Activated T-helper 2 cell treated with anti-CD3 and anti-CD28 coated beads, Interferon-gamma antibody, Interleukin-2, Interleukin-4, amounts not matched to agents 10 μg/mL and 5 μg/mL and 100 μg/mL, durations not matched to agents 14 hours and 24 hours and 36 hours (primary cell): ENCODE measurements around the gene DAZAP1. TPM values are rescaled to one million over a fixed set of nuclear protein-coding genes. Genes with fewer than 3 reads are reported as not detected.

Experiments used
- DNase-seq: peaks from one replicate; pipeline ENCODE4 v3.0.0; 2021; ENCODE audit warnings: low spot score
- H3K27ac Mint-ChIP-seq: one replicate; pipeline ENCODE4 v1.8.0; 2021; ENCODE audit warnings: mixed read lengths
- H3K27me3 Mint-ChIP-seq: one replicate; pipeline ENCODE4 v1.8.0; 2021; ENCODE audit warnings: low read depth, mixed read lengths
- H3K36me3 Mint-ChIP-seq: one replicate; pipeline ENCODE4 v1.8.0; 2021; ENCODE audit warnings: low read depth, mixed read lengths
- H3K4me1 Mint-ChIP-seq: one replicate; pipeline ENCODE4 v1.8.0; 2021; ENCODE audit warnings: low read depth, mixed read lengths
- H3K4me3 Mint-ChIP-seq: one replicate; pipeline ENCODE4 v1.8.0; 2021; ENCODE audit warnings: low read depth, mild to moderate bottlenecking, moderate library complexity, mixed read lengths
- H3K9me3 Mint-ChIP-seq: one replicate; pipeline ENCODE4 v1.8.0; 2021; ENCODE audit warnings: mixed read lengths
- intact Hi-C: fragments of 100-400 bp; cut with micrococcal nuclease; formaldehyde crosslinking; loops from one replicate; pipeline ENCODE4 v1.15.1; 2023
- total RNA-seq: library from RNA; stranded (reverse); gene quantifications from 2 replicates; pipeline ENCODE4 v1.2.3, GENCODE V29; 2022

The DAZAP1 gene
- total RNA-seq, 1 donor from 2014 or later = 290 TPM

DNA sequence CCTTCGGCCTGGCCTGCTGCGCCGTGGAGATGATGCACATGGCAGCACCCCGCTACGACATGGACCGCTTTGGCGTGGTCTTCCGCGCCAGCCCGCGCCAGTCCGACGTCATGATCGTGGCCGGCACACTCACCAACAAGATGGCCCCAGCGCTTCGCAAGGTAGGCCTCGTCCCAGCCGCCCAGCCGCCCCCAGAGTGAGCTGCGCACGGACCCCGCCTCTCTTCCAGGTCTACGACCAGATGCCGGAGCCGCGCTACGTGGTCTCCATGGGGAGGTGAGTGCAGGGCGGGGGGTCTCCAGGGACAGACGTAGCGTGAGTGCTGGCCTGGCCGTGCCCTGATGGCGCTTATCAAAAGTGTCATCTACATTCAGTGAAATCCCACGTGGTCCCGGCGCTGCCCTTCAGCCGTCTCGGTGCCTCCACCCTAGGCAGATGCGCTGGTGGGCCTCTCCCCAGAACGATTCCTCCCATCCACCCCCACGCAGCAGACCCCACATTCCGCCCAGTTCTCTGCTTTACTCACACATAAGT is 16.4 kb upstream of the DAZAP1 start:
- DNase-seq = no peak
- intact Hi-C loops = no loop called here
- Mint-ChIP-seq H3K27ac (no peak overlapping the region), H3K27me3 (no peaks in the 10 kb centered on the region), H3K4me1 (peaks cover 2% of the 10 kb centered on the region), H3K4me3 (no peak overlapping the region), H3K9me3 (no peaks in the 10 kb centered on the region), H3K36me3 (peaks cover 33% of the 10 kb centered on the region)

DNA sequence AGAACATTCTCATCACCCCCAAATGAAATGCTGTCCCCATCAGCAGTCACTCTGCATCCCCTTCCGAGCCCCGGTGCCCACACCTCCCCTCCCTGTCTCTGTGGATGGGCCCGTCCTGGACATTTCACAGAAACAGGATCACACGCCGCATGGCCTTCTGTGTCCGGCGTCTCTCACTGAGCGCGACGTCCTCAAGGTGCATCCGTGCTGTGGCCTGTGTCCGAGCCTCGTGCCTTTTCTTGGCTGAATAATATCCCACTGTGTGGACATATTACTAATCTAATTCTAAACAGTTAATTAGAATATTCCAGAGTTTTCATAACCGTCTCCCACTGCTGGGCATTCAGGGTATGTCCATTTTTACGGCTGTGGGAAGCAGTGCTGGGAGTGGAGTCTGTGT is 15.0 kb upstream of the DAZAP1 start:
- Mint-ChIP-seq H3K9me3 (no peaks in the 10 kb centered on the region), H3K27me3 (no peaks in the 10 kb centered on the region), H3K36me3 (peaks cover 33% of the 10 kb centered on the region), H3K4me1 (no peaks in the 10 kb centered on the region), H3K27ac (no peak overlapping the region), H3K4me3 (no peak overlapping the region)
- intact Hi-C loops = no loop called here
- DNase-seq = no peak

DNA sequence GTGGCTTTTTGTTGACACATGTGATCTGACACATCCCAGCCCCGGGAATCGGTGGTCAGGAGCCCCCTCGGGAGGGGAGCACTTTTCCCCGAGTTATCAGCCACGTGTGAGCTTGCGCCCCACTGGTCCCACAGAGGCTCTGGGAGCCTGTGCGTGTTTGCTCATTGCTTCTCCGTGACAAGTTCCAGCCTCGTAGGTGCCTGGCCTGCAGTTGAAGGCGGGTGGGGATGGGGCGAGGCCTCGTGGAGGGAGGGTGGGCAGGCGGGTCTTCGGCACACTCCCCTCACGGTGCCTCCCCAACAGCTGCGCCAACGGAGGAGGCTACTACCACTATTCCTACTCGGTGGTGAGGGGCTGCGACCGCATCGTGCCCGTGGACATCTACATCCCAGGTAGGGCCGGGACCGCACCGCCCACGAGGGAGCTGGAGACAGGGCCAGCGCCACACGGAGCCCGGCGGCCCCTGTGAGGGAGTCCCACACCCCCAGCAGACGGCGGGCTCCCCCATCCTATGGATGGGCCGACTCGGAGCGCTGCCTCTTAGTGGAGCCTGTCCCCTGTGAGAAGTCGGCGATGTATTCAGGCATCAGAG is 14.4 kb upstream of the DAZAP1 start:
- peaks cover 32% of the 10 kb centered on the region for H3K36me3 Mint-ChIP-seq
- no peak for DNase-seq
- intact Hi-C loops = no loop called here
- no peaks in the 10 kb centered on the region for H3K27me3 Mint-ChIP-seq
- no peak overlapping the region for H3K27ac Mint-ChIP-seq
- no peaks in the 10 kb centered on the region for H3K9me3 Mint-ChIP-seq
- H3K4me3 Mint-ChIP-seq = no peak overlapping the region
- no peaks in the 10 kb centered on the region for H3K4me1 Mint-ChIP-seq

DNA sequence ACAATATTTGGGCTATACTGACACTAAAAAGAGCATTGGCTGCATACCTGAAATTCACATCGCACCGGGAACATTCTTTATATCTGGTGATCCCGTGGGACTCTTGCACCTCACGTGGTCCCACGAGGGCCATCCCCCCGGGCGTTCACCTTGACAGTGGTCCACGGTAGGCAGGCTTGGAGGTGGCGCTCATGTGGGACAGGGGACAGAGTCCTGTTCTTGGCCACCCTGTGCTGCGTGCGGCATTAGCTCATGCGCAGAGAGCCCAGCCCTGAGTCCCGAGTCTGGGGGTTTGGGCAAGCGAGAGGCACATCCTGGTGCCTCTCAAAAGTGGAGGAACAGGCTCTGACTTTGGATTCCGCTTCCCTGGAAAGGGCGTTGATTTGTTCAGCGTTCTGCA is 13.5 kb upstream of the DAZAP1 start:
- Mint-ChIP-seq H3K4me1 (no peaks in the 10 kb centered on the region), H3K27me3 (no peaks in the 10 kb centered on the region), H3K9me3 (no peaks in the 10 kb centered on the region), H3K36me3 (peaks cover 27% of the 10 kb centered on the region), H3K27ac (no peak overlapping the region), H3K4me3 (no peak overlapping the region)
- no peak for DNase-seq
- intact Hi-C loops = no loop called here

DNA sequence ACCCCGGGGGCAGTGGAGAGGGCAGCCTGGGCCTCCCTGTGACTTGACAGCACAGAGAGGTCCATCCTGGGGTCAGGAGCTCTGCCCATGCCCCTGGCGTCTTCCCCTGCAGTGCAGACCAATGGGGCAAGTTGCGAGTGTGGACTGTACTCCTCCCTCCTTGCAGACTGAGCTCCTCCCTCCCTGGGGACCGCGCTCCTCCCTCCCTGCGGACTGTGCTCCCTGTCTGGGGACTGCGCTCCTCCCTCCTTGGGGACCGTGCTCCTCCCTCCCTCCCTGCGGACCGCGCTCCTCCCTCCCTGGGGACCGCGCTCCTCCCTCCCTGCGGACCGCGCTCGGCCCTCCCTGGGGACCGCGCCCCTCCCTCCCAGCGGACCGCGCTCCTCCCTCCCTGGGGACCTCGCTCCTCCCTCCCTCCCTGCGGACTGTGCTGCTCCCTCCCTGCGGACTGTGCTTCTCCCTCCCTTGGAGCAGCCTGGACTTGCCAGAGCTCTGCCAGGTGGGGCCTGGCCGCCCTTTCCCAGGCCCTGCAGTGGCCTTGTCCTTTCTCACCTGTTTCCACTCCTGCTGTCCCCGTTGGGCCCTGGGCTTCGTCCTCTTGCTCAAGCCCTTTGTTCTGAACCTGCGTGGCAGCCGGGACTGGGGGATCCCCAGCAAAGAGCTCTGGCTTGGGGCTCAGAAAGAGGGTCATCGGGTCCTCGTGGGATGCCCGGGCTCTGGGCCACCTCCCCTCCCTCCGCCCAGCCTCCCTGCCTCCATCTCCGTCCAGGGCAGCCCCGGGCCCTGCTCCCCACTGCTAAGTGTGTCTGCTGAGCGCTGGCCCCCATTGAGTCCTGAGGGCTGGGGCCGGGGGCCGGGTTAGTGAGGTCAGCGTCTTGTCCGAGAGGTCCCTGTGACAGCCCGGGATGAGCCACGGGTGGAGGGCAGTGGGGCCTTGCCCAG is 12.9 kb upstream of the DAZAP1 start:
- Mint-ChIP-seq H3K27ac (no peak overlapping the region), H3K9me3 (no peaks in the 10 kb centered on the region), H3K4me1 (no peaks in the 10 kb centered on the region), H3K36me3 (peaks cover 20% of the 10 kb centered on the region), H3K27me3 (no peaks in the 10 kb centered on the region), H3K4me3 (no peak overlapping the region)
- intact Hi-C loops = no loop called here
- no peak for DNase-seq

DNA sequence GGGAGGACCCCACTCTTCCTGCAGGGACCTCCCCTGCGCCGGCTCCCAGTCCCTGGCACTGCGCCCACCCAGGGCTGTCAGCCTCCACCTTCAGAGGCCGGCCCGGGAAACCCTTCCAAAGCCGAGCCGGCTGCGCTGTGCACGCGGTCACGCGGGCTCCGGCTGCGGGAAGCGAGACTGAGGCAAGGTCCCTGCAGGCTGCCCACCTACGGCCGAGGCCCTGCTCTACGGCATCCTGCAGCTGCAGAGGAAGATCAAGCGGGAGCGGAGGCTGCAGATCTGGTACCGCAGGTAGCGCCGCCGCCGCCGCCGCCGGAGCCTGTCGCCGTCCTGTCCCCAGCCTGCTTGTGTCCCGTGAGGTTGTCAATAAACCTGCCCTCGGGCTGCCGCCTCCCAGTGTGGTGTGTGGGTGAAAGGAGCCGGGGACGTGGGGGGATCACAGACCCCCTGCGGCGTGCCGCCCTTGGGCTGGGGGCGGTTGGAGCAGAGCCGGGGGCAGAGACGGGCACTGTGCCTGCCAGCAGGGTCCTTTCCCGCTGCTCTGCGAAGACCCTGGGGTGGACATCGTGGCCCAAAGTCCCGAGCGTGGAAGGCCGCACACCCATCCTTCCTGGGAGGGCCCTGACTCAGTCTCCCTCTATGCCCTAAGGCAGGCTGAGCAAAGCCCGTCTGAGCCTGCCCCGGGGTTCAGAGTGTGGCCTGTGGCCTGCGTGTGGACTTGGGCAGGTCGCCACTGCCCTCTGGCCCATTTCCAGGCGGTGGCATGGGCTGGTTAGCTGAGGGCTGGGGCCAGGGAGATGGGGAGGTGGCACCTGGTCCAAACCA is 12.0 kb upstream of the DAZAP1 start:
- H3K36me3 Mint-ChIP-seq = peaks cover 13% of the 10 kb centered on the region
- no peak overlapping the region for H3K27ac Mint-ChIP-seq
- no peak overlapping the region for H3K4me3 Mint-ChIP-seq
- no peaks in the 10 kb centered on the region for H3K4me1 Mint-ChIP-seq
- intact Hi-C loops = no loop called here
- DNase-seq = no peak
- no peaks in the 10 kb centered on the region for H3K27me3 Mint-ChIP-seq
- H3K9me3 Mint-ChIP-seq = no peaks in the 10 kb centered on the region

DNA sequence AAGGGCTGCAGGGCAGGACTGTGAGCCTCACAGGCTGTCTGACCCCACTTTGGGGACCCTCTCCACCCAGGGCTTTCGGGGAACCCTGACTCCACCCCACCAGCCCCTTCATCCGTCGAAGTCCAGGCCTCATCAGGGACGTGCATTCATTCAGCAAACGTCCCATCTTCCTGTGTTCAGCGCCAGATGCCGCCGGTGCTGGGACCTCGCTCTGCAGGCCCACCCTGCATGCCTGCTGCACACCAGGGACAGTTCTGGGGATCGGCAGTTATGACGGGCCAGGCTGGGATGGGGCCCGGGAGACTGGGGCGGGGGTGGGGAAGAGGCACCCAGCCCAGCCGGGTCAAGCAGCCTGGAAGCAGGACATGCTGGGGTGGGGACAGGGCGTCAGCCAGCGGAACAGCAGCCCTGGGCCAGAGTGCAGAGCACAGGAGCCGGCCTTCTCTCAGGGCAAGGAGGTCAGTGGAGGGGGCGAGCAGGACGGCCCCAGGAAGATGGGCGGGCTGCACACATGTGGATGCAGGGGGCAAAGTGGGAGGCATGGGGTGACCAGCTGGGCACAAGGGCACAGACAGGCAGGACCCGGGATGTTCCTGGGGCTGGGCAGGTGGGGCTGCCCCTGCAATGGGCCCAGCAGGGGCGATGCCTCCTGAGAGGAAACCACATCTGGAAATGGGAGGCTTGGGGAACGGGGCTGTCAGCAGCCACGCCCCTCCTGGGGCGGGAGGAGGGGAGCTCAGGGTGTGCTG is 11.2 kb upstream of the DAZAP1 start:
- Mint-ChIP-seq H3K27me3 (no peaks in the 10 kb centered on the region), H3K27ac (no peak overlapping the region), H3K4me3 (no peak overlapping the region), H3K4me1 (no peaks in the 10 kb centered on the region), H3K9me3 (no peaks in the 10 kb centered on the region), H3K36me3 (peaks cover 7% of the 10 kb centered on the region)
- intact Hi-C loops = no loop called here
- DNase-seq = no peak

DNA sequence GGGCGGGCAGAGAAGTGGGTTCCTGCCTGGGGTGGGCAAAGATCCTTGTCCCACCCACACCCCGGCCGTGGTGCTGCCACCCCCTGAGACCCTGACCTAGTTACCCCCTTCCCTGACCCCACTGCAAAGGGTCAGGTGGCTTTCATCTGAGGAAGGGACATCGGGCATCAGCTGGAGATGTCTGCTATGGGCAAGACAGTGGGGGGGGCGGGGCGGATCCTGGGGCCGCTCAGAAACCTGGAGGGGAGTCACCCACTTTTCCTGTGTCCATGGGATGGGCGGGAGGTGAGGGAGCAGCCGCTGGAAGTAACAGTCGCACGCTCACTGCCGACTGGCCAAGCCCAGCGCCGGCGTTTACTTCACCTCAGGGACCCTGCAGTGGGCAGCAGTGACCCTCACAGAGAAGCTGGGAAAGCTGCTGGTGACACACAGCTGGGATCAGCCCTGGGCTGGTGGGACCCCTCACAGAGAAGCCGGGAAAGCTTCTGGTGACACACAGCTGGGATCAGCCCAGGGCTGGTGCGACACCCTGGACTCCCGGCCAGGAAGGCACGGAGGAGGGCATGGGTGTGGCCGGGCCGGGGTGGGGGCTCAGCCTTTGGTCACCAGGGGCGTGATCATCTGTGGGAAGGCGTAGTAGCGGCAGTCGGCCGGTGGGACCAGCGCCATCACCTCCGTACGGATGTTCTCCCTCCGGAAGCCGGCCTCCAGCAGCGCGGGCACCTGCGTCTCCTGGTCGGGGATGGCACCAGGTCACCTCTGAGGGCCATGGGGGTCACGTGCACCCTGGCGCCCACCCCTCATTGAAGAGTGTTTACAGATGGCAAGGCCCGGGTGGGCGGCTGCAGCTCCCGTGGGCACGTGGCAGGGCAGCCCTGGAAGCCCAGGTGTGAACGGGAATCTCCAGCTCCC is 10.4 kb upstream of the DAZAP1 start:
- Mint-ChIP-seq H3K27me3 (no peaks in the 10 kb centered on the region), H3K27ac (no peak overlapping the region), H3K4me1 (no peaks in the 10 kb centered on the region), H3K36me3 (peaks cover 5% of the 10 kb centered on the region), H3K4me3 (no peak overlapping the region), H3K9me3 (no peaks in the 10 kb centered on the region)
- no peak for DNase-seq
- intact Hi-C loops = no loop called here

DNA sequence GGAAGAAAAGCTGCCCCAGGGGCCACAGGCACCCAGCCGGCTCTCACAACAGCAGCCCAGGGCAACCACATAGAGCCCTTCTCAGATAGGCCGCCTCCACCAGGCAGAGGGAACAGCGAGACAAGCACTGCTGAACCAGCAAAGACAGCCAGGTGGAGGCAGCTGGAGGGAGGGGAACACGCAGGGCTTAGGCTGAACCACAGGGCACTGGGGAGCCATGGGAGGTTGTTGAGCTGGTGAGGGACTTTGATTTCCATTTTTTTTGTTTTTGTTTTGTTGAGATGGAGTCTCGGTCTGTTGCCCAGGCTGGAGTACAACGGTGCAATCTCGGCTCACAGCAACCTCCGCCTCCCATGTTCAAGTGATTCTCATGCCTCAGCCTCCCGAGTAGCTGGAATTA is 9.5 kb upstream of the DAZAP1 start:
- no peak for DNase-seq
- Mint-ChIP-seq H3K27me3 (peaks cover 2% of the 10 kb centered on the region), H3K4me3 (no peak overlapping the region), H3K27ac (no peak overlapping the region), H3K9me3 (no peaks in the 10 kb centered on the region), H3K4me1 (peaks cover 4% of the 10 kb centered on the region), H3K36me3 (no peaks in the 10 kb centered on the region)
- intact Hi-C loops = no loop called here

DNA sequence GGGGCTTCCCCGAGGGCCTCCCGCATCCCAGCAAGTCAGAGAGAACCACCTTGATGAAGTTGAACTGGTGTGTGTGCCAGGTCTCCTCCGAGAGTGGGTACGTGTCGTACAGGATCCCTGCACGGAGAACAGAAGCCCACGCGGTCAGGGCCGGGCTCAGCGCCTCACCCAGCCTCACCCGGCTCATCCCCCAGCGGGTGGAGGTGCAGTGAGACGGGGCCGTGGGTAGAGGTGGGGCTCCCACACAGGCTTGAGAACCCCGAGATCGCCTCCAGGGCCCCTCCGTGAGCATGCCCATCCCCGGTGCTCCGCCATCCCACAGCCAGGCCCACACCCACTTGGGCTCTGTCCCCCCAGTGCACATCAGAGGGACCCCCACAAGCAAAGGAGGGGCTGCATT is 8.3 kb upstream of the DAZAP1 start:
- Mint-ChIP-seq H3K27me3 (peaks cover 2% of the 10 kb centered on the region), H3K27ac (no peak overlapping the region)

DNA sequence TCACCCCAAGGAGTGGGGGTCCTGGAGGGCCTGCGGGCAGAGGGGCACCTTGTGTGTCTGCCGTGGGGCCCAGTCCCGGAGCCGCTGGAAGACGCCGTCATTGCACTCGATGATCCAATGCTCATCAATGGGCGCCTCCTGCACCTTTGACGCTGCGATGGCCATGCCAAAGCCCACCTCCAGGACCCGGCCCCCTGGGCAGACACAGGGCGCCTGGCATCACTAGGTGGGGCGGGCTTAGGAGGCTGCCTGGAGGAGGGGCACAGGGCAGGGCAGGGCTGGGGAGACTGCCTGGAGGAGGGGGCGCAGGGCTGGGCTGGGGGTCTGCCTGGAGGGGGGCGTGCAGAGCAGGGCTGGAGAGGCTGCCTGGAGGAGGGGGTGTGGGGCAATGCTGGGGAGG is 7.6 kb upstream of the DAZAP1 start:
- intact Hi-C loops = loop anchor here (10.0 kb wide), 2 partner anchors 125 to 155 kb away; partner anchors contain the start of genes ATP5F1D, FAM174C and MIDN
- Mint-ChIP-seq H3K9me3 (no peaks in the 10 kb centered on the region), H3K4me1 (peaks cover 4% of the 10 kb centered on the region), H3K36me3 (no peaks in the 10 kb centered on the region), H3K27ac (no peak overlapping the region), H3K4me3 (no peak overlapping the region), H3K27me3 (peaks cover 2% of the 10 kb centered on the region)
- no peak for DNase-seq

More for the DNA sequence above, 8.3 kb upstream of the DAZAP1 start:
- no peaks in the 10 kb centered on the region for H3K36me3 Mint-ChIP-seq
- H3K9me3 Mint-ChIP-seq = no peaks in the 10 kb centered on the region
- DNase-seq = no peak
- no peak overlapping the region for H3K4me3 Mint-ChIP-seq
- intact Hi-C loops = no loop called here
- peaks cover 4% of the 10 kb centered on the region for H3K4me1 Mint-ChIP-seq
